ENCODE data around the gene ARHGAP4.

ARHGAP4 gene

DNA sequence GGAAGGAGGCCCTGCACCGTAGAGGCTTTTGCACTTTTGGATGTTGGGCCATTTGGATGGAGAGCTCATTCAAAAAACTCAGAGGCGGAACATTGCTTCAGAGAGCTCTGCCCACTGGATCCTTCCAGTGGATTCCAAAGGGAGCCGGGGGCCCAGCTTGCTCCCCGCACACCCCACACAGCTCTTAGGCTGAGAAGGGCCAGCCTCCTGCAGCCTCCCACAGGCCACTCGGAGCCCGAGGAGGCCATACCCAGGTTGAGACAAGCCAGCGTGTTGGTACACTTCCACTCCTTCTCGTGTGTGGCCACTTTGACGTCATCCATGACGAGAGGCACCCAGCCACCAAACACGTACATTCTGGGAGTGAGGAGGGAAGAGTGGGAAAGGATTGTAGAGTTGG lies 35.2 kb upstream of the ARHGAP4 start:
- no peak for DNase-seq

DNA sequence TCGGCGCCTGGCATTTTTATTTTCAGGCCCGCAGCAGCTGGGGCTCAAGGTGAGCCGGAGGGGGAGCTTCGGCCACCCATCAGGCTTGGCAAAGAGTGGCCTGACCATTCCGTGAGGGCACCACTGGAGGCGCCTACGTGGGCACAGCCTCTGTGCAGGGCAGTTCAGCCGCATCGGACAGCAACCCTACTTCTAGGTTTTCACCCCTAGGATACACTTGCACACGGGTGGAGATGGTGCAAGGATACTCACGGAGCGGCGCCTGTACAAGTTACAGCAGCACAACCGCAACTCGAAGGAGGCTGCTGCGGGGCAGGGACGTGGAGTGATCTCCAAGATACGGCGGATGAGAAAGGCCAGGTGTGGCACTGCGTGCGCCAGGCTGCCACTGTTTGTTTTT lies 34.7 kb upstream of the ARHGAP4 start:
- no peak for DNase-seq

DNA sequence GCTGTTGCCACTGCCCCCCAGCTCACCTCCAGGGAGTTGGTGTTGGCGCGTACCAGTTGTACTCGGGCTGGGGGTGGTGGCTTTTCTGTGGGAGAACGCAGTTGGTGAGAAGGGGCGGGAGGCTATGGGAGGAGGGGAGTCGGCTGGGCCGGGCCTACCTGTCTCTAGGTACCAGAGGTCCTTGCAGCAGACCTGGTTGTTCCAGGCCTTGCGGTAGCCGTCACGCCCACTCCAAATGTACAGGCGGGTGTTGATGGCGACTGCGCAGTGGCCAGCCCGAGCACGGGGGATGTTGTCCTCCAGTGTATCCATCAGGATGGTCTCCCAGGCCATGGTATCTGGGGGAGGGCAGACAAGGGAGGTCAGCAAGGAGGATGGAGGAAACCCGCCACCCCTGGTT lies 34.0 kb upstream of the ARHGAP4 start:
- no peak for DNase-seq

DNA sequence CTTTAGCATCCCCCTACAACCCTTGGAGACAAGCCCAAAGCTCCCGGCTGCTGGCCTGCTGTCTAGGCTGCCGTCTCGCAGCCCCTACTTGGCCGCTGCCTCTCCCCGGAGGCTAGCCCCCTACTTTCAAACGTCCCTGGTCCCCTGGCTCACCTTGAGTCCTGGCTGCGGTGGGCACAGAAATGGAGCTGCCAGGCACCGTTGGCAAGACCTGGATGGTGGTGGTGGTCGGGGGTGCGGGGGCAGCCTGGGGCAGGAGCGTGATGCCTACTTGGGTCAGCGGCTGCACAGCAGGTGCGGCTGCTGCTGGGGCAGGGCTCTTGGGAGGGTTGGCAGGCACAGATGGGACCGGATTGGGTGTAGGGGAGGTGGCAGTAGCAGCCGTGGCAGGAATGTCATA lies 33.6 kb upstream of the ARHGAP4 start:
- no peak for DNase-seq

DNA sequence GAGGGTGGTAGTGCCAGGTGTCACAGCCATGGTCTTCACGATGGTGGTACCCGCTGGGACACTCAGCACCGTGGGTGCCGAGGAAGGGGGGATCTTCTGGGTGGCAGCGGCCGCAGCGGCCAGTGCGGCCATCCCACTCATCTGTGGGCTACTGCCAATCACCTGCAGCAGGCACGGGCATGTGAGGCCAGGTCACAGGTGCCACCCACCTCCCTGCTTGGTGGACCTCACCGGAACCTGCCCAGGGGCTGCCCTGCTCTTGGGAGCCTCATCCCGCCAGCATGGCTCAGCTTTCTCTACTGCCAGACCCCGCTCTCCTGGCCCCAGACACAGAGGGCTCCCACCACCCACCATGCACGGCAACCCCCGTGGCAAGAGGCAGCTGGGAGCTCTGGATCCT lies 32.5 kb upstream of the ARHGAP4 start:
- DNase-seq: no peak

DNA sequence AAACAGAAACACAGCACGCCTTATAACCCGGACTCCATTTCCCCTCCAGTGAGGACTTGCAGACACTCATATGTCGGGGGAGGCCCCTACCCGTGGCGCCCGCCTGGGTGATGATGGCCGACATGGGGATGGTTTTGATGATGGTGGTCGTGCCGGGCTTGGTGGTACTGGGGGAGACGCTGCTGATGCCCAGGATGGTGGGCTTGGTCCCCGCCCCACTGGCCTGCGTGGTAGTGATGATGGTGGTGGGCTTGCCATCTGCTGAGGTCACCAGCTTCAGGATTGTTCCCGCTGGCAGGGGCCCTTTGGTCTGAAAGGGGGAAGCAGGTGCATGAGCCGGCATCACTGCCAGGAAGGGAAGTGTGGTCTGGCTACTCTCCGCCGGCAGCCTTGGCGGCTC lies 31.2 kb upstream of the ARHGAP4 start:
- no peak for DNase-seq

DNA sequence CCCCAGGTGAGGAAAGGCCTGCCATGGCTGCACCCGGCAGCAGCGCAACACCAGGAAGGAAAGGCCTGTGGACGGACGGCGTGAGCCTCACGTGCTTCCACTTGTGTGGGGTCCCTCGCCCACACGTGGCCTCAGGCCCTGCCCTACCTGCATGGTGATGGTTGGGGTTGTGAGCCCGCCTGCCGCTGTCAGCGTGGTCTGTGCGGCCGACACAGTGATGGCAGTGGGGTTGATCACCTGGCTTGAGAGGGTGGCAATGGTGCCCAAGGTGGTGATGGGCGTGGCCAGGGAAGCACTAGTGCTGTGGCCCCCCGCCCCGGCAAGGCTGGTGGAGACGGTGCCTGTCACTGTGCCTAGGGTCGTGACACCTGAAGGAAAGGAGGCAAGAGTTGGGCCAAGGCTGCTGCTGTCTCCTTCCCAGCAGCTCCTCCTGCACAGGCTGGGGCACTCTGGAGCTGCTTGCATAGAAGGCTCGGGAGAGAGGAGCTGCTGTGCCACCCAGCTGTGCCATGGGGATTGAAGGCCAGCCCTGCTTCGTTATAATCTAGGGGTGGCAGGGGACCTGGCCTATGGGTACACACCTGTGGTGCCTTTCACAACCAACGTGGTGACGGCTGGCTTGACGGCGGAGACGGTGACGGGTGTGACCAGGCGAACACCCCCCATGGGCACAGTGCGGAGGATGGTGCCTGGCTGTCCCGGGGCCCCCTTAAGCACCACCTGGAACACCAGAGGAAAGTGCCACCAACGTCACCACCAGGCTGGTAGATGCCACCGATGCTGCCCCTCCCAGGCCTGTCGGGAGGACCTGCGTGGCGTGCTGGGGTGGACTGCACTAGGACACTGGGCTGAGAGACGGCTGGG lies 30.2 kb upstream of the ARHGAP4 start:
- no peak for DNase-seq

DNA sequence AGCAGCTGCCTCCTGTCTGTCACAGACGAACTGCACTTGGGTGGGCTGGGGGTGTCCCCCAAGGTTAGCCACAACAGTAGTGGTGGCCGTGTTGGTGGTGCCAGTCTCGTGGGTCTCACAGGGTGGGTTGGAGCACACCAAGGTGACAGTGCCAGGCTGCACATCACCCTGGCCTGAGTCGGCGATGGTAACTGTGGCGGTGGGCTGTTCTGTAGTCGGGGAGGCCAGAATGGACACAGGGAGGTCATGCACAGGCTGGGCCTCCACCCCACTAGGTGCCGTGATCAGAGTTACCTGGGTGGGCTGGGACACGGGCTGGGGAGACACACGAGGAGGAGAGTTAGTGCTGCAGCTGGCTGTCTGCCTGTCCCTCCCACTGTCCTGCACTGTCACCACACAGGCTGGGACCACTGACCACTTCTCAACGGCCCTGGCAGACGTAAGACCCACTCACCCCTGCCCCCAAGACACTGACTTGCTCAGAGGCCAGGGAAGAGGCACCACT lies 29.2 kb upstream of the ARHGAP4 start:
- no peak for DNase-seq

DNA sequence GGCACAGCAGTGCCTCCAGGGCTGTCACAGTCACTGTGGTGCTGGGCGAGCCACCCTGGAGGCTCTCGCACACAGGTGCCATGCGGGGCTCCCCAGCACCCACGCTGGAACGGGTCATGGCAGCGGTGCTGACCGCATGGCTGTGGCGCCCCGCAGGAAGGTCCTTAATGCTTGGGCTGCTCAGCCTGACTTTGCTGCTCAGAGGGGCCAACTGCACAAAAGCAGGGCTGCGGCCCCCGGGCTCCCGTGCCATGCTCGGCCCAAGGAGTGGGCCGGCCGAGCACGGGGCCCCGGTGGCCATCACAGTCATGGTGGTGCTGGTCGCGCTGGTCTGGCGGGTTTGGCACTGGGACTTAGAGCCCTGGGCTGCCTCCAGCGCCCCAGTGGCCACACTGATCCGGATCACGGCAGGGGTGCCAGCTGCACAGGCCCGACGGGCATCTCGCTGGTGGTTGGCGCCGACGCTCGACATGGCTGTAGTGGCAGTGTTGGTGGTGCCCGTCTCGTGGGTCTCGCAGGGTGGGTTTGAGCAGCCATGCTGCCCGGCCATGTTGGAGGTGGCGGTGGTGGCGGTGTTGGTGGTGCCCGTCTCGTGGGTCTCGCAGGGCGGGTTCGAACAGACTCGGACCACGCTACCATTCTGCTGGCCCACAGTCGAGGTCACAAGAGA lies 28.6 kb upstream of the ARHGAP4 start:
- DNase-seq: no peak

DNA sequence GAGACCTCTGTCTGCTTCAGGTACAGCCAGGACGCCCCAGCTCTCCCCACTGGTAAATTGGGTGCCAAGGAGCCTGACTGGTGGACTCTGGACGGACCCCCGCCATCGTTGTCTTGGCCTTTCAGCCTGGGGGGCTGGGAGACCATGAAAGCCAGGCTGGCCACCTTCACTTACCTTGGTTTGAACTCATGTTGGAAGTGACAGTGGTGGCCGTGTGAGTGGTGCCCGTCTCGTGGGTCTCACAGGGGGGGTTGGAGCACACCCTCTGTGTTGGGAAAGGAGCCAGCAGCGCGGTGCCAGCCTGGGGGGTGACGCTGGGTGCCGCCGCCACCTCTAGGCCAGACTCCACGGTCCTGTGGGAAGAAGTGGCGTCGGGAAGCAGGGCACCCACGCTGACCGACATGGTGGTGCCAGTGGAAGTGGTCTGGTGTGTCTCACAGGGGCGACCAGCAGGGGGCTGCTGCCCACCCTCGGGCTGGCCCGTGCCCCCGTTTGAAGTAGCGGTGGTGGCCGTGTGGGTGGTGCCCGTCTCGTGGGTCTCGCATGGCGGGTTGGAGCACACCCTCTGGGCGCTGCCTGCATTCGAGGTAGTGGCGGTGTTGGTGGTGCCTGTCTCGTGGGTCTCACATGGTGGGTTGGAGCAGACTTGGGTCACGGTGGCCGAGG lies 28.0 kb upstream of the ARHGAP4 start:
- no peak for DNase-seq

DNA sequence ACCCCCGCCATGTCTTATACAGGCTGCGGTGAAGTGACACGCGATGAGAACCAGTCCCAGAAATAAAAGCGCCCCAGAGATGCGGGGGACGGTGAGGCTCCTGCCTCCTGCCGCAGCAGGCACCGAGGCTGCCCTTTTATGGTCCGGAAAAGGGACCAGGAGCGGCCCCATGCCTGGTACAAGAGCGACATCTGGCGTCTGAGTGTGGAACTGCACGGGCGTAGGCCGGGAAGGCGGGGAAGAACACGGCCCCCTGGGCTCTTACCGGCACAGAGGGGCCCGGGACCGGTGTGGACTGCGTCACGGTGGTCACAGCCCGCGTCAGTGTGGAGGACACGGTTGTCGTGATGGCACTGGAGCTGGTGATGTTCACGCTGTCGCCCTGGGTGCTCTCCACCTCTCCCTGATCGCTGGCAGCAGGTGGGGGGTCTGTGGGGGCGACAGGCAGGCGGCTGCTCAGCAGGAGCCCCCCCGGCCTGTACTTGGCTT lies 27.3 kb upstream of the ARHGAP4 start:
- DNase-seq: peak; percentile 66

DNA sequence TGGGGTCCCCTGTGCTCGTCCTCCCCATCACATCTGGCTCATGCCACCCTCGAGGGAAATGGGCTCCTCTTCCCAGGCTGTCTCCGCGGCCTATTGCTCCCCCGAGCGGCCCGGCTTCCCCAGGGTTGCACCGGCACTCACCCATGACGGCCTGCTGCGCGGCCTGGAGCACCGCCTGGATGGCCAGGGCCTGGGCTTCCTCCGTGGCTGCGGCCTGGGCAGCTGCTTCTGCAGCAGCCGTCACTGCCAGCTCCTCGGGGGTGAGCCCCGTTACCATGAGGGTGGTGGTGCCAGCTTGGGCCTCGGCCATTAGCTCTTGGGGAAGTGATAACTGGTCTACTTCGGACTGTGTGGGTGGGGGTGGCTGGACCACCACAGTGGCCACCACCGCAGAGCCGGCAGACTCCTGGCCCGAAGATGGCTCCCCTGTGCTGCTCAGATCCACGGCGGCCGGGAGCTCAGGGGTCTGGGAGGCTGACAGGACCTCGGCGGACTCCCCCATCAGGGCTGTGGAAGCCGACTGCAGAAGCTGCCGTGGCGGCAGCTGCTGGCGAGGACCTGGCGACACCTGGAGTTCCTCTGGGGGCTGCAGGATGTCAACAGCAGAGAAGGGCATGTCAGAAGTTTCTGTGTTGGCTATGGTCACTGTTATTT lies 26.4 kb upstream of the ARHGAP4 start:
- no peak for DNase-seq

DNA sequence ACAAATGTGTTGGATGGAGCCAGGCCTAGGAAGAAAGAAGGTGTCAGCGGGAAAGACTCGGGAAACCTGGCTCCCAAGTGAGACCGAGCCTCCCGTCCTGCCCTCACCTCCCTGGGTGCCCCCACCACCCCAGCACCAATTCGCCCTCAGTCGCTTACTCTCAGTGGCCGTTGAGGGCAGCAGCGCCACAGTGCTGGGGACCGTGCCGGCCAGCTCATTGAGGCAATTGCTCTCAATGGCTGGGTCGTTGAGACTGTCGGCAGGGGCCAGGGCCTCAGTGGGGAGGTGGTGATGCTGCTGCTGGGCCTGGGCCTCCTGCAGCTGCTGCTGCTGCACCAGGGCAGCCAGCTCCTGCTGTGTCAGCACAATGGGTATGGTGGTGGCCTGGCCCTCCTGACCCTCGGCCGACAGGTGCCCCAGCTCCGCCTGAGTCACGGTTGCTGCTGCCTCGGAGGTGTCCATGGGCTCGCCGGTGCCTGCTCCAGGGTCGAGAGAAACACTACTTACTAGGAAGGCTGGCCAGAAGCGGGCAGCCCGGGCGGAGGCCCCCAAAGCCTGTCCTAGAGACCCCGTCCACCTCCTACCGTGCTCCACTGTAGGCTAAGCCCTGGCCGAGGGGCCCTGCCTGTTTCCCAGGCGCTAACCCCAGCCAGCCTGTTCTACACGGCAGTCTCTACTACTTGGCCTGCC lies 25.8 kb upstream of the ARHGAP4 start:
- DNase-seq: no peak

DNA sequence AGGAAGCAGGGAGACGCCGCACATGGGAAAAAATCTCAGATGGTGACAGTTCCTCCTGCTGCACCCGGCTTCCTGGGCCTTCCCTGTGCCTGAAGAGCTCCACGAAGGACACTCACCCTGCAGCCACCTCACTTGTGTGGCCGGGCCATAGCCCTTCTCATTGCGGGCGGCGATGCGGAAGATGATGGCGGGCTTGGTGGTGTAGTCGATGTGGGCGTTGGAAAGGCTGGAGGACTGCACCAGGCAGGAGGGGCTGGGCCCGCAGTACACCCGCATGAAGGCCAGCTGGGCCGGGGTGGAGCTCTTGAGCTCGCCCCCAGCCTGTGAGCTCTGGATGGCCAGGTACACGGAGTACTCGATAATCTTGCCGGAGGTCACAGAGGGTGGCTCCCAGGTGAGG lies 24.1 kb upstream of the ARHGAP4 start:
- DNase-seq: no peak

DNA sequence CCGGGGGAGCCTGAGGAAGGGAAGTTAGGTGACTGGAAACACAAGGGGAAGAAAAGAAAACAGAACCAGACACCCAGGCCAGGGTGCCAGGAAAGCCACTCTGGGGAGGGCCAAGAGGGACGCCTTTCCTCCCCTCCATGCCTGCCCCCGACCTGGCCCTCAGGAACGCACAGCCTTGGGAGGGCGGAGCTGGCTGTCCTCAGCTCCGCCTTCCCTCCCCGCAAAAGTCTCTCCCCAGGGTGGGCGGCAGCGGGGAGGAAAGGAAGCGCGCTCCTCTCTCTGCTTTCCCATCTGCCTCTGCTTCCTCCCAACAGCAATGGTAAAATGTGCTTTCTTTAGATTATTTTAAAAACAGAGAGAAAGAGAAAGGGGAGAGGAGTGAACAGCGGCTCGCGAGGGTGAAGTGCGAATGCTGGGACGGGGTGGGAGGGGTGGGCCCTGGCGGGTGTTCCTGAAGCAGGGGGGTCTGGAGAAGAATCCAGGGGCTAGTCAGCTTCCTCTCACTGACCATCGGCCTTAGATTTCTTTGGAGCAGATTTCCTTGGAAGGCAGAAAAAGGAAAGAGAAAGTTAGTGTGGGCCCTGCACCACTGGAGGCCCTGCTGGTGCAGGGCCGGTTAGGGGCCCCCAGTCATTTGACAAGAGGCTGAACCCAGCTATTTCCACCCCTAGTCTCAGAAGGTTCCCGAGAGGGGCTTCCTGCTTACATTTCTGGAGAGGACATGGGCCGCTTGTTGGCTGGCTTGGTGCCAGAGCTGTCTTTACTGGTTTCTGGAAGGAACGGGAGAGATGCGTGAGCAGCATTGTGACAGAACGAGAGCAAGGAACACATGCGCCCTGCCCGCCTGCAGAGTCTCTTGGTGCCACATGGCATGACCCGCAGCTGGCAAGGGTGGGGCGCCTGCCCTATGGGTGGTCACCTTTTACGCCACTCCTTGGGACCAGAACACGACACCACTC lies 23.1 kb upstream of the ARHGAP4 start:
- DNase-seq: no peak

DNA sequence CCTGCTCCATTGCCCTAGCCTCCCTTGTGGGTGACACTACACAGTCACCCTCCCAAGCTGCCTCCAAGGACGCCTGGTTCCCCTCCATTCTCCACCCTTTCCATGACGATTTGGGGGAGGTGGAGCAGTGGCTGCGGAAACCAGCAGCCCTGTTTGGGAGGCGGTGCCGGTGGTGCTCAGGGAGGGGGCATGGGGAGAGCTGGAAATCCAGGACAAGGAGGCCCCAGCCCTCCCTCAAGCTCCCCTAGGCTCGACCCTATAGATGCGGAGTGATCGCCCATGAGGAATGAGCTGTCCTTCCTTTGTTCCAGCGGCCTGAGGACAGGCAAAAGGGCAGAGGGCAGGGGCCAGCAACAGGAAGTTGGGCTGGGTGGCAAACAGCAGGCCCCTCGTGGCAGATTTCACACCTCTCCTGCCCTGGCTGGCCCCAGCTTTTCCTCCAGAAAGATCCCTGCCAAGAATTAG lies 22.0 kb upstream of the ARHGAP4 start:
- no peak for DNase-seq

DNA sequence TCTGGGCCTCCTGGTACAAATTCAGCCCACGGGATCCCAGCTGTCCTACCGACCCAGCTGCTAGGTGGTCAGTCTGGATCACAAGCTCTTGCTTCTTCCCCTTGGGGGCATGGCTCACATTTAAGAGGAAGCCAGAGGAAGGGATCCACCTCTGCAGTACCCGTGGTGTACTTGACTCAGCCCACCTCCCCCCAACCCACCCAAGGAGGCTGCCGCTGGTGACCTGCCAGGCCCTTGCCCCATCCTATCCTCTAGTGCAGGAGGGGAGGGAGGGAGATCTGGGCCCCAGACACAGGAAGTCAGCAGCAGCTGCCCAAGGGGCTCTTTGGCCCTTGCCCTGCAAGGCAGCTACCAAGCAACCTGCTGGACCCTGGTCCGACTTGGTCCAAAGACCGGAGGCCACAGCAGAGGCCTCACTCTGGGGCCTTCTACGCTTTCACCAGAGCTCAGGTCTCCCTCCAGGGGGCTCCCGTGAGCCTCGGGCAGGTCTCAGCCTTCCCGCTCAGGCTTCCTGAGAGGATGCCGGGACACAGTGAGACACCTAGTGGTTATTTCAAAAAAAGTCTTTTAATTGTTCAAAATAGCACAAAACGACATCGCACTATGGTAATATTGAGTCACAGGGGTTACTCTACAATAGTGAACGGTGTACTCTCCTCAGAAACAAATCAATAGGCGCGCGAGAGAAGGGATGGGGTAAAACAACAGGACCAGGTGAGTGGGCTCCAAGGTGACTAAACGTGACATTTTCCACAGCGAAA lies 21.1 kb upstream of the ARHGAP4 start:
- DNase-seq: peak; percentile 81

DNA sequence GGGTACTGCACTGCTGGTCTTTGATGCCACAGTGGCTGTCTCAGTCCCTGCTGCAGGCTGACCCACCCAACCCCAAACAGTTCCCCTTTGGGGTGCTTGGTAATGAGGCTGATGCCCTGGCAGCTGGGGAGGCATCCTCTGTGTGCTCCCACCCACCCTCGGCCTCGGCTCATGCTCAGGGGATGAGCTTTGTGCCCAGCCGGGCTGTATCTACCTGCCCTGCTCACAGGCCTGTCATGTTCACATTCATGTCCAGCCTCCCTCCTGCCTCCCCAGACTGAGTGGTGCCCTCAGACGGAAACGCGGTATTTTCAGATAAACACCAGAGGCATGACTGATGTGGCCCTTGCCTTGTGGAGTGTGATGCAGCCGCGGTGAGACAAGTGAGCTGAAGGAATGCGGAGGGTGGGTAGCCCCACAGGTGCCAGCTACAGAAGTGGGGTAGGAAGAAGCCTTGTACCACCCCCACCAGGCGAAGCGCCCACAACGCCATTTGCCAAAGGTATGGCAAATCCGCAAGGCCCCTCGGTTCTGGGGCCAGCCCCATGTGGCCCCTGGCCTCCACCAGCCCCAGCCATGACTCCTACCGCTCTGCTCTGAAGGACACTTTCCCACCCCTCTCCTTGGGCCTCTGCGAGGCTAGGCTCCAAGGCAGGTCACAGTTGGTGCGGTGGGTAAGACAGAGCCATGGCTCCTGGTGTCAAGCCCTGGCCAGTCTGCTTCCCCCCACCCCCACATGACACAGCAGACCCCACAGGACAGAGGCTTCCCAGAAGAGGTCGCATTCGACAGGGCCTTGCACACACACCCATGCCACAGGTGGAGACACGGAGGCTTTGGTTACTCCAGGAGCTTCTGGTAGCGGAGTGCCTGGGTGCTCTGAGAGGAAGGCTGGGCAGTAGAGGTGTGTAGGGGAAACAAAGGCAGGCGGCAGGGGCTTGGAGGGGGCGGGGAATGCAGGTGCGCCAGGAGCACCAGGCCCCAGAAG lies 20.2 kb upstream of the ARHGAP4 start:
- DNase-seq: no peak

DNA sequence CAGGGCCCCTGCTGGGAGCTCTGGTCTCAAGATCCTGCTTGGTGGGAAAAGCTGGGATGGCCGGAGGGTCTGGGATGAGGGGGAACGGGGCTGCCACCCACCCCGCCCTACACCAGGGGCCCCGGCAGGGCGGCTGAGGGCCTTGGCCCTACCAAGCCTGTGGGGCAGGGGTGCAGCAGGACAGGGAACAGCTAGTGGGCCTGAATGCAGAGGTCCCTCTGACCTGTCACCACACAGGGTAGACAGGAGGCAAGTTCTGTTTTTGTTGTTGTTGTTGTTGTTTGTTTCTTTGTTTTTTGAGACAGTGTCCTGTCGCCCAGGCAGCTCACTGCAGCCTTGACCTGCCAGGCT lies 18.7 kb upstream of the ARHGAP4 start:
- no peak for DNase-seq

All from CD4-positive, alpha-beta T cell treated with Interleukin-4 for 4 hours (primary cell).